Body of pancreas (tissue), 4 donors: ENCODE results near the gene SIN3A.

ENCODE experiments used
- CTCF ChIP-seq, 7 experiments: fragments of 450-650 bp in 4 of 7; fragments of 200-600 bp in 3 of 7; sonication (generic) in 3 of 7; IDR thresholded peaks; one replicate each; pipeline ENCODE4 v1.5.1; 2016 to 2019; ENCODE audit warnings: antibody characterized with exemption in 7 of 7
- POLR2A ChIP-seq, 3 donors: fragments of 450-650 bp; IDR thresholded peaks; one replicate each; pipeline ENCODE4 v1.6.1; 2016; ENCODE audit warnings: antibody characterized with exemption in 3 of 3, mild to moderate bottlenecking in 2 of 3

GRCh38 chr15:75493732-75494131, 42.2 kb upstream of the SIN3A start:
- TF ChIP-seq CTCF (IDR thresholded peaks at IDR 0.05) = no peak
- TF ChIP-seq POLR2A (IDR thresholded peaks at IDR 0.05) = no peak
